Right lung (tissue), 5 donors: ENCODE data around the gene SERGEF. TPM values are rescaled to one million over a fixed set of nuclear protein-coding genes. Genes with fewer than 3 reads are reported as not detected.

Source experiments
- DNase-seq, 2 donors: peaks; one replicate each; pipeline ENCODE4 v3.0.0-alpha.2; 2013
- polyA plus RNA-seq, 5 donors: library from polyadenylated mRNA; unstranded; fragments of 120-200 nt; gene quantifications; one replicate each; pipeline versions ENCODE4 v1.2.1 to v1.2.3, GENCODE V29; 2013; ENCODE audit warnings: inconsistent platforms in 1 of 5, low replicate concordance in 1 of 5; ENCODE audit not compliant: insufficient read length in 5 of 5, insufficient read depth in 1 of 5

The SERGEF gene
- polyA plus RNA-seq, 5 donors = 16.1 to 20.6 (median 17.9) TPM

- DNase-seq = no peak
These were observed 259.7 kb downstream of the SERGEF start for GRCh38 chr11:17753153-17753552.

- DNase-seq = no peak
These were observed 260.7 kb downstream of the SERGEF start for GRCh38 chr11:17752144-17752543.

- DNase-seq = no peak
These were observed 261.3 kb downstream of the SERGEF start for GRCh38 chr11:17751558-17751957.

GRCh38 chr11:17750801-17751165, 262.1 kb downstream of the SERGEF start:
- DNase-seq = no peak

GRCh38 chr11:17750013-17750800, 262.6 kb downstream of the SERGEF start:
- DNase-seq = no peak

GRCh38 chr11:17748761-17749721, 263.8 kb downstream of the SERGEF start:
- DNase-seq = no peak

GRCh38 chr11:17748044-17748443, 264.8 kb downstream of the SERGEF start:
- DNase-seq = no peak

GRCh38 chr11:17747131-17747955, 265.5 kb downstream of the SERGEF start:
- no peak for DNase-seq

GRCh38 chr11:17746096-17746495, 266.8 kb downstream of the SERGEF start:
- DNase-seq = no peak

- DNase-seq = no peak
These were observed 267.6 kb downstream of the SERGEF start for GRCh38 chr11:17745023-17745772.

- no peak for DNase-seq
These were observed 268.5 kb downstream of the SERGEF start for GRCh38 chr11:17744151-17744940.

GRCh38 chr11:17743808-17744119, 269.1 kb downstream of the SERGEF start:
- no peak for DNase-seq

- DNase-seq = no peak
These were observed 269.6 kb downstream of the SERGEF start for GRCh38 chr11:17743026-17743807.

GRCh38 chr11:17742019-17742418, 270.8 kb downstream of the SERGEF start:
- no peak for DNase-seq

GRCh38 chr11:17741487-17741886, 271.4 kb downstream of the SERGEF start:
- DNase-seq = no peak

- DNase-seq = no peak
These were observed 272.1 kb downstream of the SERGEF start for GRCh38 chr11:17740649-17741235.

GRCh38 chr11:17739945-17740338, 272.9 kb downstream of the SERGEF start:
- DNase-seq = no peak

- no peak for DNase-seq
These were observed 274.5 kb downstream of the SERGEF start for GRCh38 chr11:17738151-17738973.
